Stomach (tissue), 4 donors: ENCODE data around the gene RNF213.

Experiments
- EP300 ChIP-seq: sonication (generic); formaldehyde crosslinking; IDR thresholded peaks from one replicate; pipeline ENCODE4 v1.6.1; 2017; ENCODE audit warnings: antibody characterized with exemption
- POLR2A ChIP-seq, 4 donors: fragments of 450-650 bp; IDR thresholded peaks; one replicate each; pipeline ENCODE4 v1.6.1; 2016; ENCODE audit warnings: antibody characterized with exemption in 4 of 4, control low read depth in 2 of 4, mild to moderate bottlenecking in 1 of 4, moderate library complexity in 1 of 4
- POLR2AphosphoS5 ChIP-seq, 3 donors: sonication (generic); formaldehyde crosslinking; IDR thresholded peaks; one replicate each; pipeline ENCODE4 v1.6.1; 2016; ENCODE audit warnings: antibody characterized with exemption in 3 of 3
- TF ChIP-seq, protein P1 (sequence below), 7 experiments: fragments of 450-650 bp in 4 of 7; fragments of 200-600 bp in 3 of 7; sonication (generic) in 3 of 7; IDR thresholded peaks; one replicate each; pipeline ENCODE4 v1.5.1; 2016 to 2019; ENCODE audit warnings: antibody characterized with exemption in 7 of 7, control low read depth in 2 of 7, mild to moderate bottlenecking in 1 of 7

DNA sequence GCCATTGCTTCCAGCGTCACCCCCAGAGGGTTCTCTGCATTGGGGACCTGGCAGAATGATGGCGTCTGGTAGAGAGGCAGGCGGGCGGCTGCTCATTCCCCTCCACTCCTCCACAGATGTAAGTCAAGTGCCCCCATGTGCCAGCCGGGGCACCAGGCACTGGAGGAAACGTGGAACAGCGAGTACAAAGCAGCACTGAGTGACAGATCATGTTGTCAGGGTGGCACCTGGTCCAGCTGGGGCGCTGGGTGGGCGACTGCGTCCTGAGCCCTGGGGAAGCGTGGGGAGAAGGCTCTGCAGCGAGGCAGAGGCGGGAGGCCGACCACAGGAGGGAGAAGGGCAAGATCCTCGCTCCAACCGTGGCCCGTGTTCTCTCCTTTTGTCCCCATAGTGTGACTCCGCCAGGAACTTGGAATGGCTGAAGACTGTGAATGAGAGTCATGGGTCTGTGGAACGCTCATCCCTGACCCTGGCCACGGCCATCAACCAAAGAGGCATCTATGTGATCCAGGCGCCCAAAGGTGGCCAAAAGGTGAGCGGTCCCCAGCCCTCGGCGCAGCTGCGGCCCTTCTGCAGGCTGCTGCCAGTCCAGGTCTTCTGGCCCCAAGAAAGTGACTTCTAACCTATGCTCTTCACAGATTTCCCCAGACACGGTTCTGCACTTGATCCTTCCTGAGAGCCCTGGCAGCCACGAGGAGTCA is 76.7 kb downstream of the RNF213 start:
- TF ChIP-seq POLR2A (IDR thresholded peaks at IDR 0.05) (no peak), POLR2AphosphoS5 (IDR thresholded peaks at IDR 0.05) (no peak), EP300 (no peak)
- TF ChIP-seq, protein P1, sequence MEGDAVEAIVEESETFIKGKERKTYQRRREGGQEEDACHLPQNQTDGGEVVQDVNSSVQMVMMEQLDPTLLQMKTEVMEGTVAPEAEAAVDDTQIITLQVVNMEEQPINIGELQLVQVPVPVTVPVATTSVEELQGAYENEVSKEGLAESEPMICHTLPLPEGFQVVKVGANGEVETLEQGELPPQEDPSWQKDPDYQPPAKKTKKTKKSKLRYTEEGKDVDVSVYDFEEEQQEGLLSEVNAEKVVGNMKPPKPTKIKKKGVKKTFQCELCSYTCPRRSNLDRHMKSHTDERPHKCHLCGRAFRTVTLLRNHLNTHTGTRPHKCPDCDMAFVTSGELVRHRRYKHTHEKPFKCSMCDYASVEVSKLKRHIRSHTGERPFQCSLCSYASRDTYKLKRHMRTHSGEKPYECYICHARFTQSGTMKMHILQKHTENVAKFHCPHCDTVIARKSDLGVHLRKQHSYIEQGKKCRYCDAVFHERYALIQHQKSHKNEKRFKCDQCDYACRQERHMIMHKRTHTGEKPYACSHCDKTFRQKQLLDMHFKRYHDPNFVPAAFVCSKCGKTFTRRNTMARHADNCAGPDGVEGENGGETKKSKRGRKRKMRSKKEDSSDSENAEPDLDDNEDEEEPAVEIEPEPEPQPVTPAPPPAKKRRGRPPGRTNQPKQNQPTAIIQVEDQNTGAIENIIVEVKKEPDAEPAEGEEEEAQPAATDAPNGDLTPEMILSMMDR (IDR thresholded peaks at IDR 0.05): no peak
